K562 (cell line): ENCODE data around the gene DAGLA. TPM values are rescaled to one million over a fixed set of nuclear protein-coding genes. Genes with fewer than 3 reads are reported as not detected.
A peak's percentile ranks its signal among the peaks of the same experiment; 100 is the strongest.

Experiments used
- ATF1 ChIP-seq, 2 experiments: fragments of 450-650 bp in 1 of 2; IDR thresholded peaks; 2 replicates each; pipeline ENCODE4 v1.6.1; 2016; ENCODE audit warnings: missing compliant biosample characterization in 1 of 2, missing genetic modification characterization in 1 of 2
- BCOR ChIP-seq: fragments of 450-650 bp; IDR thresholded peaks from 2 replicates; pipeline ENCODE4 v1.6.1; 2016
- CBFA2T3 ChIP-seq: fragments of 450-650 bp; IDR thresholded peaks from 2 replicates; pipeline ENCODE4 v1.6.1; 2017
- ILK ChIP-seq: fragments of 450-650 bp; IDR thresholded peaks from 2 replicates; pipeline ENCODE4 v1.6.1; 2016; ENCODE audit warnings: missing genetic modification characterization, low read depth, mild to moderate bottlenecking, missing compliant biosample characterization, moderate library complexity, borderline replicate concordance
- KLF16 ChIP-seq: IDR thresholded peaks from 2 replicates; pipeline ENCODE4 v1.6.1; 2016; ENCODE audit warnings: antibody characterized with exemption
- L3MBTL2 ChIP-seq: fragments of 450-650 bp; IDR thresholded peaks from 2 replicates; pipeline ENCODE4 v1.6.1; 2016; ENCODE audit warnings: mild to moderate bottlenecking, moderate library complexity
- NFIC ChIP-seq: fragments of 450-650 bp; IDR thresholded peaks from 2 replicates; pipeline ENCODE4 v1.6.1; 2017; ENCODE audit warnings: mild to moderate bottlenecking, inconsistent platforms
- SIX5 ChIP-seq, 2 experiments: IDR thresholded peaks; 2 replicates each; pipeline ENCODE4 v1.6.1; 2011; ENCODE audit warnings: low read length in 2 of 2, borderline replicate concordance in 1 of 2, low read depth in 1 of 2, mild to moderate bottlenecking in 1 of 2, moderate library complexity in 1 of 2; ENCODE audit not compliant: insufficient read depth in 1 of 2
- SMARCC2 ChIP-seq: fragments of 450-650 bp; IDR thresholded peaks from 2 replicates; pipeline ENCODE4 v1.6.1; 2017; ENCODE audit warnings: antibody characterized with exemption, moderate library complexity, mild to moderate bottlenecking, low read depth
- SMARCE1 ChIP-seq: fragments of 450-650 bp; IDR thresholded peaks from 2 replicates; pipeline ENCODE4 v1.7.1; 2016; ENCODE audit warnings: mild to moderate bottlenecking
- SNIP1 ChIP-seq: fragments of 450-650 bp; IDR thresholded peaks from 2 replicates; pipeline ENCODE4 v1.7.1; 2017; ENCODE audit warnings: low read depth, mild to moderate bottlenecking
- WHSC1 ChIP-seq: IDR thresholded peaks from one replicate; pipeline ENCODE4 v1.6.1; 2012; ENCODE audit warnings: low read length, control low read depth, inconsistent platforms
- ZNF224 ChIP-seq: sonication (generic); formaldehyde crosslinking; IDR thresholded peaks from 2 replicates; pipeline ENCODE4 v1.8.0; 2022; ENCODE audit warnings: mild to moderate bottlenecking, missing genetic modification reagents
- ZNF445 ChIP-seq: fragments of 250-450 bp; sonication (Bioruptor Pico); IDR thresholded peaks from 2 replicates; pipeline ENCODE4 v1.4.0; 2020; ENCODE audit warnings: low read depth, mild to moderate bottlenecking, moderate library complexity
- polyA plus RNA-seq, 8 experiments: library from polyadenylated mRNA; depleted of rRNA in 4 of 8; stranded (reverse) in 5 of 8; unstranded in 3 of 8; fragments of >200 nt; fragmentation: Nextera tagmentation in 2 of 8; fragmentation: Illumina TruSeq in 1 of 8; extraction: Ambion mirVana in 2 of 8; extraction: Trizol in 1 of 8; gene quantifications; 2 replicates each; pipeline versions ENCODE4 v1.2.1 to v1.2.3, GENCODE V29; 2011 to 2014; ENCODE audit warnings: inconsistent platforms in 1 of 8, missing spikeins in 1 of 8
- total RNA-seq, 7 experiments: library from RNA; depleted of rRNA in 6 of 7; stranded (reverse); fragments of >200 nt in 6 of 7; fragmentation: Illumina TruSeq in 2 of 7; extraction: Trizol in 2 of 7; gene quantifications; 2 replicates each; pipeline versions ENCODE4 v1.2.1 to v1.2.3, GENCODE V29; 2011 to 2021; ENCODE audit warnings: low replicate concordance in 1 of 7
- TF ChIP-seq, protein P1 (sequence below): fragments of 450-650 bp; IDR thresholded peaks from 2 replicates; pipeline ENCODE4 v1.6.1; 2016; ENCODE audit warnings: low read depth
- TF ChIP-seq, protein P2 (sequence below): IDR thresholded peaks from 2 replicates; pipeline ENCODE4 v1.6.1; 2011; ENCODE audit warnings: borderline replicate concordance, low read depth, mild to moderate bottlenecking, moderate library complexity, low read length; ENCODE audit not compliant: insufficient read depth, poor library complexity, severe bottlenecking
- TF ChIP-seq, protein P3 (sequence below): fragments of 250-450 bp; sonication (Bioruptor Pico); IDR thresholded peaks from 2 replicates; pipeline ENCODE4 v1.8.0; 2021; ENCODE audit warnings: mild to moderate bottlenecking, moderate library complexity

Gene DAGLA
- total and polyA plus RNA-seq, 9 of the 15 experiments (the other 6 are each of a cell fraction or from before 2014, with no cell fraction given) = 0.03 to 0.16 (median 0.04) TPM; not detected in 4

DNA sequence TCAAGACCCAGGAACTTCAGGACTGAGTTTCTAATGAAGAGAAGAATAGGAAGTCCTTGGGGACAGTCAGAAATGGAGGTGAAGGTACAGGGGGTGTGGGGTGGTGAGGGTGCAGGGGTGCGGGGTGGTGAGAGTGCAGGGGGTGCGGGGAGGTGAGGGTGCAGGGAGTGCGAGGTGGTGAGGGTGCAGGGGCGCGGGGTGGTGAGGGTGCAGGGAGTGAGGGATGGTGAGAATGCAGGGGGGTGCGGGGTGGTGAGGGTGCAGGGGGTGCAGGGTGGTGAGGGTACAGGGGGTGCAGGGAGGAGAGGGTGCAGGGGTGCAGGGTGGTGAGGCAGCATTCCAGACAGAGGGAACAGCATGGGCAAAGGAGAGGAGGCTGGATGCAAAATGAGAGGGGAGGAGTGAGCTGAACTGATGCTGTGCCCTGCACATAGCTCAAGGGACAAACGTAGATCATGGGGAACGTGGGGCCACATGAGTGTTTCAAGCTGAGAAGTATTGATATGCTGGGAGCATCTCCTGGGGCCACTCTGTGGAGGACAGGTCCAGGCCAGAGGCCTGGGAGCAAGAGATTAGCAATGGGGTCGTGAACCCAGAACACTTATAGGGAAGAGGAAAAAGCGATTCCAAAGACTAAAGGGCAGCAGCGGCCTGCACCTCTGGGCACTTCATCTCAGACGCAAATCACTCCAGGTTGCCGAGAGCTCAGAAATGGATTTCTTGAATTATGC, 23.7 kb upstream of the DAGLA start (continued):
- TF ChIP-seq, protein P1, sequence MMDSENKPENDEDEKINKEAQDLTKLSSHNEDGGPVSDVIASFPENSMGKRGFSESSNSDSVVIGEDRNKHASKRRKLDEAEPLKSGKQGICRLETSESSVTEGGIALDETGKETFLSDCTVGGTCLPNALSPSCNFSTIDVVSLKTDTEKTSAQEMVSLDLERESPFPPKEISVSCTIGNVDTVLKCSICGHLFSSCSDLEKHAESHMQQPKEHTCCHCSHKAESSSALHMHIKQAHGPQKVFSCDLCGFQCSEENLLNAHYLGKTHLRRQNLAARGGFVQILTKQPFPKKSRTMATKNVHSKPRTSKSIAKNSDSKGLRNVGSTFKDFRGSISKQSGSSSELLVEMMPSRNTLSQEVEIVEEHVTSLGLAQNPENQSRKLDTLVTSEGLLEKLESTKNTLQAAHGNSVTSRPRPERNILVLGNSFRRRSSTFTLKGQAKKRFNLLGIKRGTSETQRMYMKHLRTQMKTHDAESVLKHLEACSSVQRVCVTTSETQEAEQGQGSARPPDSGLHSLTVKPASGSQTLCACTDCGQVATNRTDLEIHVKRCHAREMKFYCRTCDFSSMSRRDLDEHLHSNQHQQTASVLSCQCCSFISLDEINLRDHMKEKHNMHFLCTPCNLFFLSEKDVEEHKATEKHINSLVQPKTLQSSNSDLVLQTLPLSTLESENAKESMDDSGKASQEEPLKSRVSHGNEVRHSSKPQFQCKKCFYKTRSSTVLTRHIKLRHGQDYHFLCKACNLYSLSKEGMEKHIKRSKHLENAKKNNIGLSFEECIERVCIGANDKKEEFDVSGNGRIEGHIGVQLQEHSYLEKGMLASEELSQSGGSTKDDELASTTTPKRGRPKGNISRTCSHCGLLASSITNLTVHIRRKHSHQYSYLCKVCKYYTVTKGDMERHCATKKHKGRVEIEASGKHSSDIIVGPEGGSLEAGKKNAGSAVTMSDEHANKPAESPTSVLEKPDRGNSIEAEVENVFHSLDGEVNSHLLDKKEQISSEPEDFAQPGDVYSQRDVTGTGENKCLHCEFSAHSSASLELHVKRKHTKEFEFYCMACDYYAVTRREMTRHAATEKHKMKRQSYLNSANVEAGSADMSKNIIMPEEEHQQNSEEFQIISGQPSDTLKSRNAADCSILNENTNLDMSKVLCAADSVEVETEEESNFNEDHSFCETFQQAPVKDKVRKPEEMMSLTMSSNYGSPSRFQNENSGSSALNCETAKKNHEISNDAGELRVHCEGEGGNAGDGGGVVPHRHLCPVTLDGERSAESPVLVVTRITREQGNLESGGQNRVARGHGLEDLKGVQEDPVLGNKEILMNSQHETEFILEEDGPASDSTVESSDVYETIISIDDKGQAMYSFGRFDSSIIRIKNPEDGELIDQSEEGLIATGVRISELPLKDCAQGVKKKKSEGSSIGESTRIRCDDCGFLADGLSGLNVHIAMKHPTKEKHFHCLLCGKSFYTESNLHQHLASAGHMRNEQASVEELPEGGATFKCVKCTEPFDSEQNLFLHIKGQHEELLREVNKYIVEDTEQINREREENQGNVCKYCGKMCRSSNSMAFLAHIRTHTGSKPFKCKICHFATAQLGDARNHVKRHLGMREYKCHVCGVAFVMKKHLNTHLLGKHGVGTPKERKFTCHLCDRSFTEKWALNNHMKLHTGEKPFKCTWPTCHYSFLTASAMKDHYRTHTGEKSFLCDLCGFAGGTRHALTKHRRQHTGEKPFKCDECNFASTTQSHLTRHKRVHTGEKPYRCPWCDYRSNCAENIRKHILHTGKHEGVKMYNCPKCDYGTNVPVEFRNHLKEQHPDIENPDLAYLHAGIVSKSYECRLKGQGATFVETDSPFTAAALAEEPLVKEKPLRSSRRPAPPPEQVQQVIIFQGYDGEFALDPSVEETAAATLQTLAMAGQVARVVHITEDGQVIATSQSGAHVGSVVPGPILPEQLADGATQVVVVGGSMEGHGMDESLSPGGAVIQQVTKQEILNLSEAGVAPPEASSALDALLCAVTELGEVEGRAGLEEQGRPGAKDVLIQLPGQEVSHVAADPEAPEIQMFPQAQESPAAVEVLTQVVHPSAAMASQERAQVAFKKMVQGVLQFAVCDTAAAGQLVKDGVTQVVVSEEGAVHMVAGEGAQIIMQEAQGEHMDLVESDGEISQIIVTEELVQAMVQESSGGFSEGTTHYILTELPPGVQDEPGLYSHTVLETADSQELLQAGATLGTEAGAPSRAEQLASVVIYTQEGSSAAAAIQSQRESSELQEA = no peak
- TF ChIP-seq L3MBTL2 = no peak
- TF ChIP-seq CBFA2T3 = peak; percentile 90
- no peak for TF ChIP-seq SMARCE1
- TF ChIP-seq NFIC = peak; percentile 48; the same call in 1 of the 2 replicates
- TF ChIP-seq ZNF224 (CRISPR knock-in tag) = no peak
- TF ChIP-seq SMARCC2 = no peak
- TF ChIP-seq, protein P2, sequence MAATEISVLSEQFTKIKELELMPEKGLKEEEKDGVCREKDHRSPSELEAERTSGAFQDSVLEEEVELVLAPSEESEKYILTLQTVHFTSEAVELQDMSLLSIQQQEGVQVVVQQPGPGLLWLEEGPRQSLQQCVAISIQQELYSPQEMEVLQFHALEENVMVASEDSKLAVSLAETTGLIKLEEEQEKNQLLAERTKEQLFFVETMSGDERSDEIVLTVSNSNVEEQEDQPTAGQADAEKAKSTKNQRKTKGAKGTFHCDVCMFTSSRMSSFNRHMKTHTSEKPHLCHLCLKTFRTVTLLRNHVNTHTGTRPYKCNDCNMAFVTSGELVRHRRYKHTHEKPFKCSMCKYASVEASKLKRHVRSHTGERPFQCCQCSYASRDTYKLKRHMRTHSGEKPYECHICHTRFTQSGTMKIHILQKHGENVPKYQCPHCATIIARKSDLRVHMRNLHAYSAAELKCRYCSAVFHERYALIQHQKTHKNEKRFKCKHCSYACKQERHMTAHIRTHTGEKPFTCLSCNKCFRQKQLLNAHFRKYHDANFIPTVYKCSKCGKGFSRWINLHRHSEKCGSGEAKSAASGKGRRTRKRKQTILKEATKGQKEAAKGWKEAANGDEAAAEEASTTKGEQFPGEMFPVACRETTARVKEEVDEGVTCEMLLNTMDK = no peak
- TF ChIP-seq ILK (tag) = no peak
- TF ChIP-seq KLF16 = 0 out of 2 replicates have a peak, but pooled peaks have one; percentile 21
- TF ChIP-seq, protein P3, sequence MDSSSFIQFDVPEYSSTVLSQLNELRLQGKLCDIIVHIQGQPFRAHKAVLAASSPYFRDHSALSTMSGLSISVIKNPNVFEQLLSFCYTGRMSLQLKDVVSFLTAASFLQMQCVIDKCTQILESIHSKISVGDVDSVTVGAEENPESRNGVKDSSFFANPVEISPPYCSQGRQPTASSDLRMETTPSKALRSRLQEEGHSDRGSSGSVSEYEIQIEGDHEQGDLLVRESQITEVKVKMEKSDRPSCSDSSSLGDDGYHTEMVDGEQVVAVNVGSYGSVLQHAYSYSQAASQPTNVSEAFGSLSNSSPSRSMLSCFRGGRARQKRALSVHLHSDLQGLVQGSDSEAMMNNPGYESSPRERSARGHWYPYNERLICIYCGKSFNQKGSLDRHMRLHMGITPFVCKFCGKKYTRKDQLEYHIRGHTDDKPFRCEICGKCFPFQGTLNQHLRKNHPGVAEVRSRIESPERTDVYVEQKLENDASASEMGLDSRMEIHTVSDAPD (CRISPR knock-in tag) = no peak
- no peak for TF ChIP-seq SIX5 (IDR thresholded peaks at IDR 0.05; ENCODE audit: borderline replicate concordance in 1 of 2, insufficient read depth in 1 of 2, low read depth in 1 of 2, low read length in 2 of 2)
- TF ChIP-seq ZNF445 (CRISPR knock-in tag) = no peak
- 0 out of 2 replicates have a peak, but pooled peaks have one; percentile 11 for TF ChIP-seq BCOR
- TF ChIP-seq SNIP1 = no peak
- TF ChIP-seq WHSC1 = no peak
- TF ChIP-seq ATF1 (CRISPR knock-in tag; IDR thresholded peaks at IDR 0.05) = no peak
- TF ChIP-seq ATF1 (tag; IDR thresholded peaks at IDR 0.05) = no peak
